ENCODE data around the gene RNF180. TPM values are rescaled to one million over a fixed set of nuclear protein-coding genes. Genes with fewer than 3 reads are reported as not detected.

The RNF180 gene
- total RNA-seq, 6 experiments from 2014 or later: not detected

GRCh38 chr5:64145216-64145895 is 20.3 kb upstream of the RNF180 start:
- H3K27me3 Mint-ChIP-seq (ENCODE audit: insufficient read depth): no peaks in the 10 kb centered on the region; the same call in 1 of the 2 replicates
- no peak overlapping the region for H3K27ac Mint-ChIP-seq
- H3K9me3 Mint-ChIP-seq: peaks cover 8% of the 10 kb centered on the region
- no peak overlapping the region for H3K4me3 Mint-ChIP-seq
- no peak for DNase-seq
- H3K36me3 Mint-ChIP-seq (ENCODE audit: low read depth): no peaks in the 10 kb centered on the region
- H3K4me1 Mint-ChIP-seq (ENCODE audit: low read depth): no peaks in the 10 kb centered on the region
- no peak for TF ChIP-seq CTCF (IDR thresholded peaks at IDR 0.05)

GRCh38 chr5:64147379-64147778 is 18.3 kb upstream of the RNF180 start:
- H3K27me3 Mint-ChIP-seq (ENCODE audit: insufficient read depth): no peaks in the 10 kb centered on the region; the same call in 1 of the 2 replicates
- no peaks in the 10 kb centered on the region for H3K4me1 Mint-ChIP-seq (ENCODE audit: low read depth)
- peaks cover 2% of the 10 kb centered on the region; the same call in 1 of the 2 replicates for H3K9me3 Mint-ChIP-seq
- H3K4me3 Mint-ChIP-seq: no peak overlapping the region
- no peaks in the 10 kb centered on the region for H3K36me3 Mint-ChIP-seq (ENCODE audit: low read depth)
- no peak overlapping the region for H3K27ac Mint-ChIP-seq
- DNase-seq: no peak
- TF ChIP-seq CTCF (IDR thresholded peaks at IDR 0.05): no peak

GRCh38 chr5:64147849-64148441 is 17.7 kb upstream of the RNF180 start:
- no peak overlapping the region for H3K27ac Mint-ChIP-seq
- no peaks in the 10 kb centered on the region; the same call in 1 of the 2 replicates for H3K27me3 Mint-ChIP-seq (ENCODE audit: insufficient read depth)
- H3K4me3 Mint-ChIP-seq: no peak overlapping the region
- no peaks in the 10 kb centered on the region for H3K4me1 Mint-ChIP-seq (ENCODE audit: low read depth)
- peak; percentile 75 for TF ChIP-seq CTCF (IDR thresholded peaks at IDR 0.05)
- H3K36me3 Mint-ChIP-seq (ENCODE audit: low read depth): no peaks in the 10 kb centered on the region
- peaks cover 7% of the 10 kb centered on the region; the same call in 1 of the 2 replicates for H3K9me3 Mint-ChIP-seq
- peak; percentile 25 for DNase-seq

- no peaks in the 10 kb centered on the region; the same call in 1 of the 2 replicates for H3K36me3 Mint-ChIP-seq (ENCODE audit: low read depth)
- no peak for DNase-seq
- H3K4me1 Mint-ChIP-seq (ENCODE audit: low read depth): no peaks in the 10 kb centered on the region
- H3K27me3 Mint-ChIP-seq (ENCODE audit: insufficient read depth): no peaks in the 10 kb centered on the region; the same call in 1 of the 2 replicates
- no peak for TF ChIP-seq CTCF (IDR thresholded peaks at IDR 0.05)
- no peak overlapping the region for H3K4me3 Mint-ChIP-seq
- peaks cover 21% of the 10 kb centered on the region for H3K9me3 Mint-ChIP-seq
- no peak overlapping the region for H3K27ac Mint-ChIP-seq
Observed at GRCh38 chr5:64149268-64149667, 16.4 kb upstream of the RNF180 start.

- no peak for TF ChIP-seq CTCF (IDR thresholded peaks at IDR 0.05)
- H3K36me3 Mint-ChIP-seq (ENCODE audit: low read depth): no peaks in the 10 kb centered on the region; the same call in 1 of the 2 replicates
Observed at GRCh38 chr5:64149857-64150521, 15.7 kb upstream of the RNF180 start.

More at GRCh38 chr5:64149857-64150521, 15.7 kb upstream of the RNF180 start:
- Mint-ChIP-seq H3K9me3 (peaks cover 26% of the 10 kb centered on the region), H3K27ac (no peak overlapping the region), H3K4me3 (no peak overlapping the region), H3K4me1 (ENCODE audit: low read depth) (no peaks in the 10 kb centered on the region), H3K27me3 (ENCODE audit: insufficient read depth) (no peaks in the 10 kb centered on the region; the same call in 1 of the 2 replicates)
- DNase-seq: no peak

All from HFFc6 (cell line).